Superior temporal gyrus (tissue), 1 donor: ENCODE data around the gene BAHCC1.
A peak's percentile ranks its signal among the peaks of the same experiment; 100 is the strongest.
"Not testable (repeated sequence)": the region's sequence is repeated elsewhere in the genome, so short reads cannot be mapped to it uniquely, and the experiment has no call there.

Experiments used
- DNase-seq: peaks from one replicate; pipeline ENCODE4 v3.0.0-alpha.2; 2016; ENCODE audit errors: extremely low spot score

The BAHCC1 gene

DNA sequence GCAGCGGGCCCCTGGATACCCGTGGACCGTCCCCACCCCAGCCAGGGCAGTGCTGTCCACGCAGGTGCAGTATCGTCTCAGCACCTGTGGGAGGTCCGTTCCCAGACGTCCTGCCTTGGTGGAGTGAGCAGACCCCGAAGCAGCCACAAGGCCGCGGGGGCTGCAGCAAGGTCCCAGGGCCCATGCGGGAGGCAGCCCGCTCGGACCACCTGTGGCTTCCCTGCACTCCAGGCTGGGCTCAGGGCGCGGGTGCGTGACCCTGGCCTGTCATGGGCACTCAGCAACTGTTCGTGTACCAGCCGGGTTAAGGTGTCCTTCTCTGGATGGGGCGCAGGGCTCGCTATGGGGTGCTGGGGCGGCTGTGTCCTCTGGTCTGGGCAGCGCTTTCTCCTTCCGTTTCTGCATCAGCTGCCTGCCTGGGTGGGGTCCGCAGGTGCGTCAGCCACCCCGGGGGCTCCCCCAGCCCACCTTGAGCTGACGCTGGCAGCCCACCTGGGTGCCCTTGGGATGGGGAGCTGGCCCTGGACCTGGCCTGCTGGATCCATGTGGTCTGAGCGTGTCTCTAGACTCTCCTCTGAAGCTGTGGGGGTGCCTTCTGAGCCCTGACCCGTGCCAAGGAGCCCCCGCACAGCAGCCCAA, 18.4 kb downstream of the BAHCC1 start:
- no peak for DNase-seq

DNA sequence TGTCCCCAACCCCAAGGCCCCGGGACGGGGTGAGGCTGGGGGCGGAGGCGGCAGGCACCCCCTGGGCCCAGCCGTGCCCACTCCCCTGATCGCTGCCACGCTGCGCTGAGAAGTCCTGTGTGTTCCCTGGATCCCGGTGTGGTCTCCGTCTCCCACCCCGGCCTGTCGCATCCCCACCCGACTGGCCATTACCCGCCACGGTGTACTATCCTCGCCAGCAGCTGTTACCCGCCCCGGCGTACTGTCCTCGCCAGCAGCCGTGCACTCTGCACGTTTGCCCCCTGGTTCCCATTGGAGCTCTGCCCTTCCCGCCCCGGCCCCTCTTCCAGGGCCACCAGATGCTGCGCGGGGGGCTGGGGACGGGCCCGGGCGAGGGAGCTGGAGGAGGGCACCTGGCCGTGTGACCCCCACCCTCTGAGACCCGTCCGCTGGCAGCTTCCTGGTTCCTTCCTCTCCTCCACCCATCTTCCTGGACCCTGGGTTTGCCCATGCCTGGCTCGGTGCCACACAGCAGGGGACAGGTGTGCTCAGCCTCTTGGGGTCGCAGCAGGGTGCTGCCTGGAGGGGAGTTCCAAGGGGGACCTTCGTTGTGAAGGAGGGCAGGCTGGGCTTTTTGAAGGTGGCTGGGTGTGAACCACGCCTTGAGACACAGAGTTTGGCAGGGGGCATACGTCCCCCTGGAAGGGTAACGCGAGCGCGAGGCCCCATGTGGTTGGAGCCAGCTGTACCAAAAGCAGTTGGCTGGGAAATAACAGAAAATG, 19.7 kb downstream of the BAHCC1 start:
- no peak for DNase-seq

DNA sequence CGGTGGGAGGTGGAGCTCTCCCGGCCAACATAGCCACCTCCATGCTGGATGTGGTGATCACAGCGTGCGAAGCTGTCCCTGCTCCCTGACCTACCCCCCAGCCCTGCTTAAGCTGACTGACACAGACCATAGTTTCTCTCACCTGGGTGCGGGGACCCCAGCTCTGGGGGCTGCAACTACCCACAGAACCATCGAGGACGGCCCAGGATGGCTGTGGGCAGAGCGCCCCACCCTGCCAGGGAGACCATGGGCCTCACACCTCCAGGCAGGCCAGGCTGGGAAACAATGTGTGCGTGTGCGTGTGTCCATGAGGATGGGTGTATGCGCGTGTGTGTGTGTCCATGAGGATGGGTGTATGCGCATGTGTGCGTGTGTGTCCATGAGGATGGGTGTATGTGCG, 20.4 kb downstream of the BAHCC1 start:
- DNase-seq = no peak

DNA sequence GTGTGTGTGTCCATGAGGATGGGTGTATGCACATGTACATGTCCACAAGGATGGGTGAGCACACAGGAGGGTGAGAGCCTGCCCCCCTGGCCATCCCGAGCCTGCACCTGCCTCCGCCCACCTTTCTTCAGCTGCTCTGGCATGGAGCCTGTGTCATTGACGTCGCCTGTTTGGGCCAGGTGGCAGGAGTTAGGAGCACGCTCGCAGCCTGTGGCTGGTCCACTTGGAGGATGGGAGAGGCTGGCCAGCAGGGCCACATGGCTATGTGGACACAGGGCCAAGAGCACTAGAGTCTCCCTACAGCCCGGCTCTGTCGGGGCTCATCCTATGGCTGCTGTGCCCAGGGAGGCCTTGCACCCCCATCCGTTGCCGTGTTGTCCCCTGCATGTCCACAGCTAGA, 21.4 kb downstream of the BAHCC1 start:
- DNase-seq = no peak

DNA sequence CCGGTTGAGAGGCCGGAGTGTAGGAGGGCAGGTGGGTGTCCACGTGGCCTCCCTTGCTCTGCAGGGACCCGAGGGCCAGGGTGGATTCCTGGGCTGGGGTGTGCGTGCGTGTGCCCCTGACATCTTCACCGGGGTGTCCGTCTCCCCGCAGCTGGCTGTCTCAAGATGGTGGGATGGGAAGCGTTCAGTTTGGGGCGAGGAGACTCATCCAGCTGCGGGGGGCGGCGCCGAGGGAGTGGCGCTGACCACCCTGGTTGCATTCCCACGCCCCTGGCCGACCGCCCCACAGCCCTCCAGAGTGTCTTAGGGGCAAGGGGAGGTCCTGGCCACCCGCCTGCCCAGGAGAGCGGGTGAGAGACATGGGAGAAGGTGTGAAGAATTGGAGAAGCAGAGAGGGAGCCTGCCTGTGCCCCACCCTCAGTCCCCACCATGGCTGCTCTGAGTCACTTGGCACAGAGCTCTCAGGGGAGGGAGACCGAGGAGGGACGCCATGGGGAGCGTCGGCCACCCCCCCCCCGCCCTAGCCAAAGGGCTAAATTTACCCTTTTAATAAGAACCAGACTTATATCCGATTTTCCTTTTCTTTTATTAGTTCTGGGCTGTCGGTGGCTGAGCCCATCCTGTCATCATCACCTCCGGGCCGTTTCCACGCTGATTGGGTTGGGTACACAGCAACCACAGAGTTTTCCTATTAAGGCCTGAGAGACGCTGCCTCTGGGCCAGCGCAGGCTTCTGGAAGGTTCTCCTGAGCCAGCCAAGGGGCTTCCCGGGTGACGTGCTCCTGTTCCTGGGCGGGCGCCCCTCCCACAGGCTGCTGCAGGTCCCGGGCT, 22.0 kb downstream of the BAHCC1 start:
- no peak for DNase-seq

DNA sequence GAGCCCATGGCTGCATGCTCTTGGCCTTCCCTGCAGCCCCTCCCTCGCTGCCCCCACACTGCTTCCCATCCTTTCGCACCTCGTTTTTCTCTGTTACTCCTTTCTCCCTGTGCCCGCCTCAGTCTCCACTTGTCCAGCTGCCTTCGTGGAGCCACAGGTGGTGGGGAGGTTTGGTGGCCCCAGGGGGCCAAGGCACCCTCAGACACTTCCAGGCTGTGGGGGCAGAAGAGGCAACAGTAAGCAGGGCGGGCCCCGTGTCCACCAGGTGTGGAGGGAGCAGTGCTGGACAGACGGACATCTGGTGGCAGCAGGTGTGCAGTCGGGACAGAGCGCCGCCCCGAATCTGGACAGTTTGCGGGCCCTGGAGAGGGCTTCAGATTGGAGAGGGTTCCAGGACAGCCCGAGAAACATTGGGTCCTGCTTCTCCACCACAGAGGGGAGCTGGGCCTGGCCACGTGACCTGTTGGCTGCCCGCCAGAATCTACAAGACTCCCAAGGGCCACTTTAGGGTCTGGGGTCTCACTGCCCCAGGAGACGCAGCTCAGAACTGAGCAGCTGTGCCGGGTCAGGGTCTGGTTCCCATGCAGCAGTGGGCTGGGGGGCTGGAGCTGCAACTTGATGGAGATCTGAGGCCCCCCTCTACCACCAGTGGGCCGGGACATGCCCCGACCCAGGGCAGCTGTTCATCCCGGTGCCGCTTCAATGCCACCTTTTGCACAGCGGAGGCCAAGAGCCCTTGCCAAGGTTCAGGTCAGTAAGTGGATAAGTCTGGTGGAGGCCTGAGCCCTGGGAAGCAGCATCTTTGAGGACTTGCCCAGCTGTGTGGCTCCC, 22.8 kb downstream of the BAHCC1 start:
- no peak for DNase-seq

DNA sequence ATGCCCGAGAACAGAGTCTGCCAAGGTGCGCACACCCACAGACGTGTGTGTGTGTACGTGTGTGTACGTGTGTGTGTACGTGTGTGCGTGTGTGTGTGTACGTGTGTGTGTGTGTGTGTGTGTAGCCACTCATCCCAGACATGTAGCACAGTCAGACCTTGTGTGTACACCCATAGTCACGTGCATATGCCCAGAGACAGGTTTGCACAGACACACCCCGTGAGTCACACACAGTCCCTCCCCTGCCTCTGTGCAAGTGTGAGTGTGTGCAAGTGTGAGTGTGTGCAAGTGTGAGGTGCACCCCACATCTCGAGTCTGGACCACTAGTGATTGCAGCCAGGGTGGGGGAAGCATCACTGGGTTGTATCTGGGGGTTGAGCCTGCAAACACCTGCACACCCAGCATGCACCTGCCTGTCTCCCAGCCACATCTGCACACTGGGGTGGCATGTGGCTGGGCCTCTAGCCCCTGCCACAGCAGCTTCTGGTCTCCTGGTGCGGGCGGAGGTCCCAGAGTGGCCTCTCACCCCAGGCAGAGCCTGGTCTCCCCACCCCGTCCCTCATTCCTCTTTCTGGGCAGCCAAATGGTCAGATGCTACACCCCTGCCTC, 23.6 kb downstream of the BAHCC1 start:
- DNase-seq = peak; percentile 10

DNA sequence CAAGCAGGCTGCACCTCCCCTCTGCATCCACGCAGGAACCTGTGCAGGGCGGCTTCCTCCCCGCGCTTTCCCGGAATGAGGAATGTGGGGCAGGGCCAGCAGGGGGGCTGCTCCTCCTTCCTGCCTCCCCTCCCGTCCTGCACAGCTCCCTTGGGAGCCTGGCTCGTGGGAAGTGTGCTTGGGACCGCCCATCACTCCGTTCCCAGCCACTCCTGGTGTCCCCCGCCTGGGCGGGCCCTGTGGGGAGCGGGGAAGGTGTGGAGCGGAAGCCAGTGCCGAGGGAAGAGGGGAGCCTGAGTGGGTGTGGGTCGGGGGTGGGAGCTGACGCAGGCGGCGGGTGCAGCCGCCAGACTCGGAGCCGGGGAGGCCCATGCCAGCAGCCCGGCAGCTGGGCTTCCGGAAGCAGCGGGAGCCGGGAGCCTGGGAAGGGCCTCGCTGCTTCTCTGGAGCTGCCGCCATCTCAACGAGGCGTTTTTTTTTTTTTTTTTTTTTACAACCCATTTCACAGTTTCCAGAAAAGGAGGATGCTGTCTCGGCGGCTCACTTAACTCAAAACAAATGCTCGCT, 24.1 kb downstream of the BAHCC1 start:
- peak; percentile 41 for DNase-seq

DNA sequence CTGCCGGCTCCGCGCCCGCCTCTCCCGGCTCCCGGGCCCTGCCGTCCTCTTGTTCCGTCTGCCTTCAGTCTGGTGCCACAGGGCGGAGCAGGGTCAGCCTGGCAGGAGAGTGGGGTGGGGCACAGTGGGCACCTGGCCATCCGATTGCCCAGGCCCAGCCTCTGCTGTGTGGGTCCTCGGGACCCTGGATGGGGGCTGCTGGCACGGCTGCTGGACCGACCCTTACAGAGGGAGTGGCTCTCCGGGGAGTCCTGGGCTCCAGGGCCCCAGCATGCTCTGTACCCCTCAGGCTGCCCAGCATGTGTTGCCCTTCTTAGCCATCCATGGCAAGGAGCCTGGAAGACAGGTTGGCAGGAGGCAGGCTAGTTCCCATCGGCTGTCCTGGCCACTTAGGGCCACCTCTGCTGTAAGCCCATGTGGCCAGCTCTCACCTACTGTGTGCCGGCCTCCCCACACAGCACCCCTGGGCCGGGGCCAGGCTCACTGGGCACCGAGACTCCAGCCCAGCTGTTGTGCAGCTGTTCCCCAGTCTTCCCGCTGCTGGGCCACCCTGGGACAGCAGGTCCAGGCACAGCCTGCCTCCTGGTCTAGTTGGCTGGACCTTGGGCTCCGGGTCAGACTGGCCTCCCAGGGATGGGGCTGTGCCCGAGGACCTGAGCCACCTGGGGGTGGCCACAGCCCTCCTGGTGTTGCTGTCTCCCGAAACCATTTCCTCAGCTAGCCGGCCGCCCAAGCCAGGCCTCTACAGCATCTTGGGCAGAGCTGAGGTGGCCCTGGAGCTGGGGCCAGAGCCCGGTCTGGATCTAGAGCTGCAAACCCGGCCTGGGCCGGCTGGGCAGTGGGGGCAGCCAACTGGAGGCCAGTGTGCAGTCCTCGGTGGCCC, 24.9 kb downstream of the BAHCC1 start:
- DNase-seq = peak; percentile 11

DNA sequence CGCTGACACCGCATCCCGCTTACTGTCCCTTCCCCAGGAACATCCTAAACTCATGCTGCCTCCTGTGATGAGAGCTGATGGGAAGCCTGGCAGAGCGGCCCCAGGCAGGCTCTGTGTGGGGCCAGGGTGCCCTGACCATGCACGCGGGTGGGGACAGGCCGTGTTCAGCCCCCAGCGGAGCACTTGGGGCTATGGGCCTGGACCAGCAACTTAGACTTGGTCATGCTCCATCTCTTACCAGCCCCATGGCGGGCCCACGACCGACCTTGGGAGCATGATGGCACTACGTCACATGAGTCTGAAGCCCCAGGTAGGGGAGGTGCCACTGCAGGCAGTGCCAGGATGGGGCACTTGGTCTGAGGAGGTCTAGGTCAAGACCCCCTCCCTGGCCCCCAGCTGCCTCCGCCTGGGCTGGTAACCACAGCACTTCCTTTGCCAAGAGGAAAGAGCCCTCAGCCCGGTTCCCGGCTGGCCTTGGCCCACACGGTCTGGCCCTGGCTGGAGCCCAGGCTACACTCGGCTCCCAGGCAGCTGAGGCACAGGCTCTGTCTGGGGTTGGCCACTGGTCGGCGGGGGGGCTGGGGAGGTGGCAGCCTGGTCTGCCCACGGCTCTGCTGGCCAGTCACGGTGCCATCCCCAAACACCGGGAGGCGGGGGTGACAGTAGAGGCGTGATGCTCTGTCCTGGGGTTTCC, 25.7 kb downstream of the BAHCC1 start:
- DNase-seq = peak; percentile 75

DNA sequence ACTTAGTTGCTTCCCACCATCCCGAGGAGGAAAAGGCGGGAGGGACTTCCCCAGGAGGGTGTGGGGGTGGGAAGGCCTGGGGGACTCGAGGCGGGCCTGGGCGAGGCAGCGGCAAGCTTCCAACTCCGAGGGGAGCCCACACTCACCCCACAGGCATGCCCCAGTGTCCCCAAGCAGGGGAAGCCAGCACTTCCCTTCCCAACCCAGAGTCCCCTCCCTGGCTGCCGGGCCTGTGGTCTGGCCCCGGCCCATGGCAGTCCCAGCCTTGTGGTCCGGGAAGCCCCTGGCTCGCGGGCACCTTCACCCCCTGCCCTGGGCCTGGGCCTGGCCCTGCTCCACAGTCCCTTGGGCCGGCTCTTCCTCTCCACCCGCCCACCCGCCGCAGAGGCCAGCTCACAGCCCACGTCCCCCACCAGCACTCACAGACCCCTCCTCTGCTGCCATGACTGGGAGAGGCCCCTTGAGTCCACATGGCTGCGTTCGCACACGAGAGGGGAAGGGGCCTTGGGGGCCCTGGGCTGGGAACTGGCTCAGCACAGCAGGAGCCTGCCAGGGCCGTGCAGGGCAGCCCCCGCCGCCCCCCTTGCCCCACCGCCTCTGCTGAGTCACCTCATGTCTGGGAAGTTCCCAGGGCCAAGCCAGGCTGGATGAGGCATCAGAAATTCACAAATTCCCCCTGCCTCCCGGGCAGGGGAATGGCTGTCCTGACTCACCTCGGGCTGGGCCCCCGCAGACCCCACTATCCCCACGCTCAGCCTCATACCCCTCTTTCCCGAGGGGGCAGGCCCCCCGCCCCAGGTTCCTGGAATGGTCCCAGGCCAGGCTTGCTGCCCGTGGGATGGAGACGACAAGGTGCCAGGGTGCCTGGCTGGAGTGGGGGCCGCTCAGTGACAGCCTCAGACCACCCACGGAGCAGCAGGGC, 27.8 kb downstream of the BAHCC1 start:
- no peak for DNase-seq

DNA sequence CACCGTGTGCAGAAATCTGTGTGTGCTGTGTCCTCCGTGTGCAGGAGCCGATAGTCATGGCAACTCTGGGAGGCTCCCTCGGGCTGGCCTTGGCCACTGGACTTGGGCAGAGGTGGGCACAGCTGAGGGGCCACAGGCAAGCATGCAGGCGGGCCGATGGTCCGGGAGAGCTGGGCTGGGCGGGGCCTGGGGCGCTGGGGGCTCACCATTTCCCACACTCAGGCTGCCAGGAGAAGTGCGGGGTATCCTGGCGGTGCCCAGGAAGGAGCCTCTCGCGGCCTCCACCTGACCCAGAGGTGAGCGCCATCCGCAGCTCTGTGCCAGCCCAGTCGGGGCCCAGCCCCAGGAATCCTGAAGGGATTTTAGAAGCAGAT, 28.4 kb downstream of the BAHCC1 start:
- DNase-seq = no peak

DNA sequence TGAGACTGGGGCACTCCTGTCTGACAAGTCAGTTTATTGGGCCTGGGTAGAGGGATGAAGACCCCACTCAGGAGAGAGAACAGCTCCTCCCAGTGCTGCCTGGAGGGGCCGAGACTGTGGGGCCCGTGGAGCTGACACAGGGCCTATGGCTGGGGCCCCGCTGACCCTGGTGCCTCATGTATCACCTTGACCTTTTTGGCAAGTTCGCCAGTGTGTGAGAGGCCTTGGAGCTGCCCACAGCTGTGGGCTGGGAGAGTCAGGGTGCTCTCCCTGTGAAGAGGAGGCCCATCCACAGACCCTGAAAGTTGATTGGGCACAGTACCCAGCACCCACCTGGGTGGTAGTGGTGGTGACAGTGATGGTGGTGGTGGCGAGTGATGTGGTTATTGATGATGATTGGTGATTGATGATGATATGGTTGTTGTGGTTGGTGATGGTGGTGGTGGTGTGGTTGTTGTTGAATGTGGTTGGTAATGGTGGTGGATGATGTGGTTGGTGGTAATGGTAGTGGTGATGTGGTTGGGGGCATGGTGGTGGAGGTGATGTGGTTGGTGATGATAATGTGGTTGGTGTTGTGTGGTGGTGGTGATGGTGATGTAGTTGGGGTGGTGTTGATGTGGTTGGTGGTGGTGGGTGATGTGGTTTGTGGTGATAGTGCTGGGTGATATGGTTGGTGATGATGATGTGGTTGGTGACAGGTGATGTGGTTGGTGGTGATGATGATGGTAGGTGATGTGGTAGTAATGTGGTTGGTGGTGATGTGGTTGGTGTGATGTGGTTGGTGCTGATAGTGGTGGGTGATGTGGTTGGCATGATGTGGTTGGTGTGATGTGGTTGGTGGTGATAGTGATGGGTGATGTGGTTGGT, 29.1 kb downstream of the BAHCC1 start:
- no peak for DNase-seq

DNA sequence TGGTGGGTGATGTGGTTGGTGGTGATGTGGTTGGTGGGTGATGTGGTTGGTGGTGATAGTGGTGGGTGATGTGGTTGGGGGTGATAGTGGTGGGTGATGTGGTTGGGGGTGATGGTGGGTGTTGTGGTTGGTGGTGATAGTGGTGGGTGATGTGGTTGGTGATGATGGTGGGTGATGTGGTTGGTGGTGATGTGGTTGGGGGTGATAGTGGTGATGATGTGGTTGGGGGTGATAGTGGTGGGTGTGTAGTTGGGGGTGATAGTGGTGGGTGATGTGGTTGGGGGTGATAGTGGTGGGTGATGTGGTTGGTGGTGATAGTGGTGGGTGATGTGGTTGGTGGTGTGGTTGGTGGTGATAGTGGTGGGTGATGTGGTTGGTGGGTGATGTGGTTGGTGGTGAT, 29.8 kb downstream of the BAHCC1 start:
- DNase-seq = not testable (repeated sequence)

DNA sequence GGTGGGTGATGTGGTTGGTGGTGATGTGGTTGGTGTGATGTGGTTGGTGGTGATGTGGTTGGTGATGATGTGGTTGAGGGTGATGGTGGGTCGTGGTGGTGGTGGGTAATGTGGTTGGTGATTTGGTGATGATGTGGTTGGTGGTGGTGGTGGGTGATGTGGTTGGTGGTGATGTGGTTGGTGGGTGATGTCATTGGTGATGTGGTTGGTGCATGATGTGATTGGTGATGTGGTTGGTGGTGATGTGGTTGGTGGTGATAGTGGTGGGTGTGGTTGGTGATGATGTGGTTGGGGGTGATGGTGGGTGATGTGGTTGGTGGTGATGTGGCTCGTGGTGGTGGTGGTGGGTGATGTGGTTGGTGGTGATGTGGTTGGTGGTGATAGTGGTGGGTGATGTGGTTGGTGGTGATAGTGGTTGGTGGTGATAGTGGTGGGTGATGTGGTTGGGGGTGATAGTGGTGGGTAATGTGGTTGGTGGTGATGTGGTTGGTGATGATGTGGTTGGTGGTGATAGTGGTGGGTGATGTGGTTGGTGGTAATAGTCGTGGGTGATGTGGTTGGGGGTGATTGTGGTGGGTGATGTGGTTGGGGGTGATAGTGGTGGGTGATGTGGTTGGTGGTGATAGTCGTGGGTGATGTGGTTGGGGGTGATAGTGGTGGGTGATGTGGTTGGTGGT, 30.6 kb downstream of the BAHCC1 start:
- DNase-seq = not testable (repeated sequence)

DNA sequence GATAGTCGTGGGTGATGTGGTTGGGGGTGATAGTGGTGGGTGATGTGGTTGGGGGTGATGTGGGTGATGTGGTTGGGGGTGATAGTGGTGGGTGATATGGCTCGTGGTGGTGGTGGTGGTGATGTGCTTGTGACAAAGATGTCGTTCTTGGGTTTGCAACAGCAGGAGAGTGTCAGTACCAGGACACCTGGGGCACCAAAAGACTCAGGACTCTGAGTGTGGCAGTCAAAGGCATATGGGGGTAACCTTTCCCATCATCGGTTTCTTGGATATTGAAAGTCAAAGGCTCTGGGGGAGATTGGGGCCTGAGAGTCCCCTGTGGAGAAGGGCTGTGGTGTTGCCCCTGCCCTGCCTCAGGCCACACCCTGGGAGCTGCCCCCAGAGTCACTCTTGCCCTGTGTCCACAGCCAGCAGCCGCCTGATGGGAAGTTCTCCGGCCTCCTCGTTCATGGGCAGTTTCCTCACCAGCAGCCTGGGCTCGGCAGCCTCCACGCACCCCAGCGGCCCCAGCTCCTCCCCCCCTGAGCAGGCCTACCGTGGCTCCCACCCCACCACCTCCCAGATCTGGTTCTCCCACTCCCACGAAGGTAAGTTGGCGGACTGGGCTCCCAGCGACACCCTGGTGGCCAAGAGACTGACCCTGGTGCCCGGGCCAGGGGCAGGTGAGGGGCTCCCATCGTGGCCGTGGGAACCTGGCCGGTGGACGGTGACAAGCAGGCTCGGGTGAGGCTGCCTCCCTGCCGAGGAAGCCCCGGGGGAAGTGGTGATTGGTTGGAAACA, 31.3 kb downstream of the BAHCC1 start:
- DNase-seq = no peak
